ENCODE data around the gene PODNL1.
"Not testable (repeated sequence)": the region's sequence is repeated elsewhere in the genome, so short reads cannot be mapped to it uniquely, and the experiment has no call there.

DNA sequence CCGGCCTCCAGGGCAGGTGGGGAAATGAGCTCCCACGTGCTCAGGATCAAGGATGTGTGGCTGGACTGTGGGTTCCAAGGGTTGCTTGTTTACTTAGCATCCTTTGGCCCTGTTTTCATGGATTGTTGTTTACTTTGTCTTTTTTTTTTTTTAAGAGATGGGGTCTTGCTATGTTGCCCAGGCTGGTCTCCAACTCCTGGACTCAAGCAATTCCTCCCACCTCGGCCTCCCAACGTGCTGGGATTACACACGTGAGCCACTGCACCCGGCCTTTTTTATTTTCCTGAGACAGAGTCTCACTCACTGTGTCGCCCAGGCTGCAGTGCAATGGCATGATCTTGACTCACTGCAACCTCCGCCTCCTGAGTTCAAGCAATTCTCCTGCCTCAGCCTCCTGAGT is 29.0 kb upstream of the PODNL1 start:
- TF ChIP-seq, protein P1, sequence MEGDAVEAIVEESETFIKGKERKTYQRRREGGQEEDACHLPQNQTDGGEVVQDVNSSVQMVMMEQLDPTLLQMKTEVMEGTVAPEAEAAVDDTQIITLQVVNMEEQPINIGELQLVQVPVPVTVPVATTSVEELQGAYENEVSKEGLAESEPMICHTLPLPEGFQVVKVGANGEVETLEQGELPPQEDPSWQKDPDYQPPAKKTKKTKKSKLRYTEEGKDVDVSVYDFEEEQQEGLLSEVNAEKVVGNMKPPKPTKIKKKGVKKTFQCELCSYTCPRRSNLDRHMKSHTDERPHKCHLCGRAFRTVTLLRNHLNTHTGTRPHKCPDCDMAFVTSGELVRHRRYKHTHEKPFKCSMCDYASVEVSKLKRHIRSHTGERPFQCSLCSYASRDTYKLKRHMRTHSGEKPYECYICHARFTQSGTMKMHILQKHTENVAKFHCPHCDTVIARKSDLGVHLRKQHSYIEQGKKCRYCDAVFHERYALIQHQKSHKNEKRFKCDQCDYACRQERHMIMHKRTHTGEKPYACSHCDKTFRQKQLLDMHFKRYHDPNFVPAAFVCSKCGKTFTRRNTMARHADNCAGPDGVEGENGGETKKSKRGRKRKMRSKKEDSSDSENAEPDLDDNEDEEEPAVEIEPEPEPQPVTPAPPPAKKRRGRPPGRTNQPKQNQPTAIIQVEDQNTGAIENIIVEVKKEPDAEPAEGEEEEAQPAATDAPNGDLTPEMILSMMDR (IDR thresholded peaks at IDR 0.05 in 2 of 3, conservative IDR thresholded peaks at IDR 0.05 in 1 of 3; ENCODE audit: control insufficient read depth in 2 of 3, extremely low read depth in 1 of 3, insufficient read depth in 1 of 3, low read depth in 3 of 3, low read length in 3 of 3): not testable (repeated sequence)
- not testable (repeated sequence) for TF ChIP-seq POLR2A (IDR thresholded peaks at IDR 0.05; ENCODE audit: low read depth, low read length); BRCA1 (IDR thresholded peaks at IDR 0.05; ENCODE audit: low read depth, low read length); SIX5 (IDR thresholded peaks at IDR 0.05; ENCODE audit: low read depth, low read length, severe bottlenecking); EZH2 (IDR thresholded peaks at IDR 0.05; ENCODE audit: borderline replicate concordance, control insufficient read depth, low read depth, low read length); BACH1 (IDR thresholded peaks at IDR 0.05; ENCODE audit: borderline replicate concordance); ATF7 (IDR thresholded peaks at IDR 0.05; ENCODE audit: low read depth); DPF2 (IDR thresholded peaks at IDR 0.05)
- TF ChIP-seq, protein P2, sequence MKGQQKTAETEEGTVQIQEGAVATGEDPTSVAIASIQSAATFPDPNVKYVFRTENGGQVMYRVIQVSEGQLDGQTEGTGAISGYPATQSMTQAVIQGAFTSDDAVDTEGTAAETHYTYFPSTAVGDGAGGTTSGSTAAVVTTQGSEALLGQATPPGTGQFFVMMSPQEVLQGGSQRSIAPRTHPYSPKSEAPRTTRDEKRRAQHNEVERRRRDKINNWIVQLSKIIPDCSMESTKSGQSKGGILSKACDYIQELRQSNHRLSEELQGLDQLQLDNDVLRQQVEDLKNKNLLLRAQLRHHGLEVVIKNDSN (IDR thresholded peaks at IDR 0.05; ENCODE audit: borderline replicate concordance, extremely low read length, insufficient read depth, low read depth, low read length): not testable (repeated sequence)
- TF ChIP-seq, protein P3, sequence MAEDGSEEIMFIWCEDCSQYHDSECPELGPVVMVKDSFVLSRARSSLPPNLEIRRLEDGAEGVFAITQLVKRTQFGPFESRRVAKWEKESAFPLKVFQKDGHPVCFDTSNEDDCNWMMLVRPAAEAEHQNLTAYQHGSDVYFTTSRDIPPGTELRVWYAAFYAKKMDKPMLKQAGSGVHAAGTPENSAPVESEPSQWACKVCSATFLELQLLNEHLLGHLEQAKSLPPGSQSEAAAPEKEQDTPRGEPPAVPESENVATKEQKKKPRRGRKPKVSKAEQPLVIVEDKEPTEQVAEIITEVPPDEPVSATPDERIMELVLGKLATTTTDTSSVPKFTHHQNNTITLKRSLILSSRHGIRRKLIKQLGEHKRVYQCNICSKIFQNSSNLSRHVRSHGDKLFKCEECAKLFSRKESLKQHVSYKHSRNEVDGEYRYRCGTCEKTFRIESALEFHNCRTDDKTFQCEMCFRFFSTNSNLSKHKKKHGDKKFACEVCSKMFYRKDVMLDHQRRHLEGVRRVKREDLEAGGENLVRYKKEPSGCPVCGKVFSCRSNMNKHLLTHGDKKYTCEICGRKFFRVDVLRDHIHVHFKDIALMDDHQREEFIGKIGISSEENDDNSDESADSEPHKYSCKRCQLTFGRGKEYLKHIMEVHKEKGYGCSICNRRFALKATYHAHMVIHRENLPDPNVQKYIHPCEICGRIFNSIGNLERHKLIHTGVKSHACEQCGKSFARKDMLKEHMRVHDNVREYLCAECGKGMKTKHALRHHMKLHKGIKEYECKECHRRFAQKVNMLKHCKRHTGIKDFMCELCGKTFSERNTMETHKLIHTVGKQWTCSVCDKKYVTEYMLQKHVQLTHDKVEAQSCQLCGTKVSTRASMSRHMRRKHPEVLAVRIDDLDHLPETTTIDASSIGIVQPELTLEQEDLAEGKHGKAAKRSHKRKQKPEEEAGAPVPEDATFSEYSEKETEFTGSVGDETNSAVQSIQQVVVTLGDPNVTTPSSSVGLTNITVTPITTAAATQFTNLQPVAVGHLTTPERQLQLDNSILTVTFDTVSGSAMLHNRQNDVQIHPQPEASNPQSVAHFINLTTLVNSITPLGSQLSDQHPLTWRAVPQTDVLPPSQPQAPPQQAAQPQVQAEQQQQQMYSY (CRISPR knock-in tag; IDR thresholded peaks at IDR 0.05): not testable (repeated sequence)
